GM21576 (cell line): ENCODE results near the gene BCO1.

Source experiments
- ATAC-seq: cut with Tn5 transposase; IDR thresholded peaks from one replicate; pipeline ENCODE4 v1.9.1; 2021; ENCODE audit warnings: mild to moderate bottlenecking, moderate library complexity; ENCODE audit not compliant: unreplicated experiment

Gene BCO1

GRCh38 chr16:81232740-81233367 is 5.6 kb upstream of the BCO1 start:
- no peak for ATAC-seq

DNA sequence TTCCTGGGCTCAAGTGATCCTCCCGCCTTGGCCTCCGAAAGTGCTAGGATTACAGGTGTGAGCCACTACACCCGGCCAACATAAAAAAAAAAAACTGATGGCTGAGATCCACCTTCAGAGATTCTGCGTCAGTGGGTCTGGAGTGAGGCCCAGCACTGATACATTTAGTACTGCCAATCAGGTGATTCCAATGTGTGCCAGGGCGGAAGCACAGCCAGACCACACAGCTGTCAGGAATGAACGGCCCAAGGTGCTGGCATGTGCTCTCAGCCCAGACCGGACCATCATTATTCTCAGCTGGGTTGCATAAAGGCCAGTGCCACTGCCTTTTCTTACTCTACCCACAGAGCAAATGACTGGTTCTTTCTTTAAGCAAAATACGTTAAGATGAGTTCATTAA is 1.2 kb upstream of the BCO1 start:
- no peak for ATAC-seq

DNA sequence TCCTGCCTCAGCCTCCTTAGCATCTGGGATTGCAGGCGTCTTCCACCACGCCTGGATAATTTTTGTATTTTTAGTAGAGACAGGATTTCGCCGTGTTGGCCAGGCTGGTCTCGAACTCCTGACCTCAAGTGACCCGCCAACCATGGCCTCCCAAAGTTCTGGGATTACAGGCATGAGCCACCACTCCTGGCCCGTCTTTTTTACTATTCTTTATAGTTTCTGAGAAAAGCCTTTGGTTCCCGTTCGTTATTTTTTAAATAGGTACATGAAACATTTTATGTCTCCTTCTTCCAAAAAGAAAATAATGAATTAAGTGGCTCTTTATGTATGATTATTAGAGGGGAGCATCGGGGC is 570 bp upstream of the BCO1 start:
- no peak for ATAC-seq

- ATAC-seq: no peak
Observed at GRCh38 chr16:81239367-81240121, 1.1 kb downstream of the BCO1 start.

DNA sequence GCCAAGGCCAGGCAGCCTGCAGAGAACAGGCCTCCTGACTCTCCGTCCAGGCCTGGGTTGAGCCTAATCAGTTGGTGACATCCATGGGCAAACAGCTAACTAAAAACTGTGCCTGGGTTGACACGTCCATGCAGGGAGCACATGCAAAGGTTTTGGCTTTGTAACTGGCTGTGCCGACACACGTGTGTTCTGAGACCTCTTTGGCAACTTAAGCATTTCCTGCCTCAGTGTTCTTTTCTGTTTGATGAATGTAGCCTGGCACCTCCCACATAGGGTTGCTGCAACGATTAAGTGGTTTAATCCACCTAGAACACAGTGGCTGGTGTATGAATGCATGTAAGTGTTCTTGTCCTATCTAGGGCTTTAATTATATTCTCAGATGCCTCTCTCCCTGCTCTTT is 3.2 kb downstream of the BCO1 start:
- no peak for ATAC-seq

DNA sequence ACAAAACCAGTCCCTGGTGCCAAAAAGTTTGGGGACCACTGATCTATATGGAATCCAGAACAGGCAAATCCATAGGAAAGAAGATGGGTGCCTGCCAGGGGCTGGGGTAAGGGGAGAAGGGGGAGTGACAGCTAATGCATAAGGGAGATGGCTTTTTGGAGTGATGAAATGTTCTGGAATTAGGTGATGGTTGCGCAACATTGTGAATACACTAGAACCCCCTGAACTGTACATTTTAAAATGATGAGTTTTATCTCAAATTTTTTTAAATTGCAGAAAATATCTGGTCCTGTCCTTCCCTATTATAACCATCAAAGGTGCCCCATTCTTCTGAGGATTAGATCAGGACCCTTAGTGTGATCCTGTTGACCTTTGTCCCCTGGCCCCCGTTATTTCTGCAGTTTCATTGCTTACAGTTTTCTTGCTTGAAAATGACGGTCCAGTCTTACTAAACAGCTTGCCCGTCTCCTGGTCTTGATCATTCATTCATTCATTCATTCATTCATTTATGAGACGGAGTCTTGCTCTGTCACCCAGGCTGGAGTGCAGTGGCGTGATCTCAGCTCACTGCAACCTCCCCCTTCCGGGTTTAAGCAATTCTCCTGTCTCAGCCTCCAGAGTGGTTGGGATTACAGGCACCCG is 4.6 kb downstream of the BCO1 start:
- no peak for ATAC-seq

- ATAC-seq: no peak
Observed at GRCh38 chr16:81243942-81244341, 5.5 kb downstream of the BCO1 start.

- no peak for ATAC-seq
Observed at GRCh38 chr16:81251871-81252270, 13.4 kb downstream of the BCO1 start.

DNA sequence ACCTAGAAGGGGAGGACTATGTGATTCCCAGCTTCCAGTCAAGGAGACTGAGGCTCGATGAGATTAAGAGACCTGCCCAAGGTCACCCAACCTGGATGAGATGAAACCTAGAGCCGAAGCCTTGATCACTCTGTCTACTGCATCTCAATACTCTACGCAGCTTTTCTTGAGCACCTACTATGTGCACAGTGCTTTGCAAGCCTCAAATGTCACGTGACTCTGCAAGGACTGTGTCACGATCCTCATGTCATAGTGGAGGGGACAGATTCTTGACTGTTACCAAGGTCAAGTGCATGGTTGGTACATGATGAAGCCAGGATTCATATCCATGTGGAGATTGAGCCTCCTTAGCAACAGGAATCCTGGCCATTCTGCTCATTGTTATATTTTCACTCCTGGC is 14.7 kb downstream of the BCO1 start:
- no peak for ATAC-seq

DNA sequence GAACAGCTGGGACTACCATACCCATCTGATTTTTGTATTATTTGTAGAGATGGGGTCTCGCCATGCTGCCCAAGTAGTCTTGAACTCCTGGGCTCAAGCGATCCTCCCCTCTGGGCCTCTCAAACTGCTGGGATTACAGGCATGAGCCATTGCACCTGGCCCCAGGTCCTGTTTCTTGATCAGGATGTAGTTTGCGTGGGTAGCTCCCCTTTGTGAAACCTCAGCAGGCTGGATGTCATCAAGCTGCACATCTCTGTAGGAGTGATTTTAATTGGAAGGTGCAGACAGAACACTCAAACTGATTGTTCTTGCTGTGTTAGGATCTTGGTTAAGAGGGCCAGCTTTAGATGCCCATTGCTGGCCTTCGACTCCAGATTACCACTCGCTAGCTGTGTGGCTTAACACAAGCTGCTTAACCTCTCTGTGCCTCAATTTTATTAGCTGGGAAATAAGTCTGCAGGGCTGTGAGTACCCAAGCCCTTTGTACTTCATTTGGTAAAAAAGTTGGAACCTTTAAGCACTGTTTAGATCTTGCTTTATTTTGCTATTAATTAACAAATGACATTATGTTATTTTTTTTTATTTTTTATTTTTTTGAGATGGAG is 16.5 kb downstream of the BCO1 start:
- ATAC-seq: no peak

DNA sequence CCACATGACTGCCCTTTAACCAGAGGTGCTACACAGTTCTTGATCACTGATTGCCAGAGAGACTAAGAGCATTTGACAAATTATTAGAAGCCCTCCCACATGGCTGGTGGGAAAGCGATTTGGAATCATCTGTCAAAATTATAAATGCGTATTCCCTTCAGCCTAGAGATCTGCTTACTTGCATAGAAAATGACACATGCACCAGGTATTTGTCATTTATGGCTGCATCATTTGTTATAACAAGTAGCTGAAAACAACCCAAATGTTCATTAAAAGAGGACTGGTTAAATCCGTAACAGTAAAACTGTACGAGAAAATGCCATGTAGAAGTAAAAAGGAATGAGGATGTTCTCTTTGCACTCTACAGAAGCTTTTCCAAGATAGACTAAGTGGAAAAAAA is 21.4 kb downstream of the BCO1 start:
- no peak for ATAC-seq

DNA sequence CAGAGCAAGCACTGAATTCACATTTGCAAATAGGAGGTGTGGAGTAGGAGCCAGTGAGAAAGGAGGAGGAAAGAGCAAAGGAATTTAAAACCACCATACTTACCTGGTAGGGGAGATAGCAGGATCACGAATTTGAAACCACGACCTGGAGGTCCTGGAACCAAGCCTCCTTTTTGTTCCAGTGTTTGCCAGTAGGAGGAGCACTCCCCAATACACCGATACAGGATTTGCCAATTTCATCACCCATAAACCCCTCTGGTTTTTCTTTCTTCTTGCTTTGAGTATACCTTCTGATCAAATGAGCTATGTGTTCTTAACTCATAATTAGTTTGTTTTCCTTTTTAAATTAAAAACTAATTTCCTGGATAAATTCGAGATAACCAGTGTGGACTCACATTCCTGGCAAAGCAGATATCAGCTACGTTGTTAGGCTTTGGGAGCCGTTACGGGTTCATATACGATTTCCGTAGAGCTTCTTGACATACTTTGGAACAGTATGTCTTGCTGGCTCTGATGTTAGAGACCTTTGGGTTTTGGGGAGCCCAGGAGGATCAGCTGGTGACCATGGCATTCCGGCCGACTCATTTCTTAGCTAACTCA is 22.7 kb downstream of the BCO1 start:
- ATAC-seq: no peak

DNA sequence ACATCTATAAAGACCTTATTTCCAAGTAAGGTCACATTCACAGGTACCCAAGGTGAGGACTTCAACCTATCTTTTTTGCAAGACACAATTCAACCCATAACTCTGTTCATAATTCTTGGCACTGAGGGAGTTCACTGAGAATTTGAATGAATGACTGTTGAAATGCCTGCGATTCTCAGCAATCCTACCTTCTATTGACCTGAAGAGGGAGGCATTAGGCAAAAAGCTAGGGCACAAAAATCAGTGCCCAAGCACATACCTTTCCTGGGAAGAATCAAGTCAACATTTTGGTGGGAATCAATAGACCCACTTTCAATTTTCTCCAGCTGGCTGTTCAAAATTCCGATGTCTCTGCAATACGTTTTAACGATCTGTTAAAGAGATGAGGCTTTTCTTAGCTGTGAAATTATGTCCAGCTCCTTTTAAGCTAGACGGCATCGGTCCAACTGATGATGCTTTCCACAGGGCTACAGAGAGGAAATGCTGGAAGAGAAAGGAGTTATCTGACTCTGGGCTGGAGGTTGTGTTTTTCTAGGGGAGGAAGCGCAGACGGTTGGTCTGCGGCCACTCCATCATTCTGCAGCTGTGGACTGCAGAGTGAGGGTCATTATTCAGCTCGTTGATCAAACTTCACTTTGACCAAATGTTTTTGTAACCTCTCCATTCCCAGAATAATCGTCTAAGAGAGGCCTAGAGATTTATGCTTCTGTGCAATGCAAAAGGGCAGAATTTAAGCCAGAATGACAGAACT is 25.2 kb downstream of the BCO1 start:
- ATAC-seq: no peak

GRCh38 chr16:81264386-81264785 is 25.9 kb downstream of the BCO1 start:
- no peak for ATAC-seq

GRCh38 chr16:81265052-81265451 is 26.6 kb downstream of the BCO1 start:
- ATAC-seq: no peak

- no peak for ATAC-seq
Observed at GRCh38 chr16:81265658-81266451, 27.4 kb downstream of the BCO1 start.

DNA sequence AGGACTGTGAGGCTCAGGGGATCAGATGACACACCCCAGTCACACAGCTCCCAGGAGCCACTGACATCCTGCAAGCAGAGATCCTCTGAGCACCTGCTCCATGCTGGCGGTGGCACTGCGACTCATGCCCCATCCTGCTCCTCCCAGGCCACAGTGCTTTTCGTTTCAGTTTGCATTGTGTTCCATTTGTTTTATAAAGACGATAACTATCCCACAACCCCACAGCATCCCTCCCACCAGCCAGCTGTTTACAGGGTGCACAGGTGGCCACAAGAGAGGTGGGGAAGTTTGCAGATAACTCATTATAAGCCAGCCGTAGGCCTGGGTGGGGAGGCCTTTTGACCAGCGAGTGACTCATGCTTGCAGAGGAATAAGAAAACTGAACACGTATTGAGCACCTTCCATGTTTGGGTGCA is 28.2 kb downstream of the BCO1 start:
- no peak for ATAC-seq

DNA sequence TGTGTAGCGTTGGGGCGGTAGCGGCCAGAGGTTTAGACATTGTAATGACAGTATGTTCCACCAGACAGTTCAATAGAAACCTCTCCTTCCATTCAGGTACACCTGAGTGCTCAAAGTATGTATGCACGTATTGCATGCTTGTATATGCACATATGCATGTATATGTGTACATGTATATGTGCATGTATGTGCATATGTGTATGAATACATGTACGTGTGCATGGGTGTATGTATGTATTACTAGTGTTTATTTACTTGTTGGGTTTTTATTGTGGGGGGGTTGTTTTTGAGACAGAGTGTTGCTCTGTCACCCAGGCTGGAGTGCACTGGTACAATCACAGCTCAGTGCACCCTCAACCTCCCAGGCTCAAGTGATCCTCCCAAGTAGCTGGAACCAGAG is 30.0 kb downstream of the BCO1 start:
- ATAC-seq: no peak

GRCh38 chr16:81273223-81273950 is 34.9 kb downstream of the BCO1 start:
- ATAC-seq: no peak
